ENCODE results near the gene PTPN6.
"Not testable (repeated sequence)": the region's sequence is repeated elsewhere in the genome, so short reads cannot be mapped to it uniquely, and the experiment has no call there.

PTPN6 gene

DNA sequence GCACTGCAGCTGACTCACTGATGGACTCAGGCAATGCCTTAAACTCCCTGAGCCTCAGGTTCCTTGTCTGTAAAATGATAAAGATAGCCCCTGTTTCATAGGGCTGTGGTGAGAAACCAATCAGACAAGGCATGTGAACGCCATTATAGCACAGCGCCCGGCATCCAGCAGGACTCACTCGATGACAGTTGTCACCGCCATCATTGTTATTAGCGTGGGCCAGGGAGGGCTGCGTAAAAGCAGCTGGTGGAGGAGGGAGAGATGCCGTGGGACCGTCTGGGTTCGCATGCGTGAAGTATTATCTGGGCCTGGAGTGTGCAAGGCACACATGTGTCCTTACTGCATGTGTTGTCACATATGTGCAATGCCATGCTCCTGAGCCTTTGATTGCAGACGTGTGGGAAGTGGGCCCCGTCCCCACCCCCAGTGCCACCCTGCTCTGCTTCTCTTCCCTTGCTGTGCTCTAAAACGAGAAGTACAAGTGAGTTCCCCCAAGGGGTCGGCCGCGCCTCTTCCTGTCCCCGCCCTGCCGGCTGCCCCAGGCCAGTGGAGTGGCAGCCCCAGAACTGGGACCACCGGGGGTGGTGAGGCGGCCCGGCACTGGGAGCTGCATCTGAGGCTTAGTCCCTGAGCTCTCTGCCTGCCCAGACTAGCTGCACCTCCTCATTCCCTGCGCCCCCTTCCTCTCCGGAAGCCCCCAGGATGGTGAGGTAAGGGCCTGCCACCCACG, at the start of gene PTPN6:
TSS of gene PTPN6 (plus strand) at position 546 of the 730 bp plus-strand sequence. CDS start at position 703, 157 bp downstream.
- no peak for TF ChIP-seq CTCF (IDR thresholded peaks at IDR 0.05; ENCODE audit: low read depth, low read length, missing control alignments)
- H3K4me3 ChIP-seq (ENCODE audit: low read depth, low read length): no peak within 1 kb of the TSS
- in situ Hi-C loops (cut with HindIII; ENCODE audit: low sequenced_read_pairs): no loop called here
- no peak for DNase-seq (ENCODE audit: low read depth)

- TF ChIP-seq CTCF (IDR thresholded peaks at IDR 0.05; ENCODE audit: low read depth, low read length, missing control alignments): no peak
- H3K4me3 ChIP-seq (ENCODE audit: low read depth, low read length): no peak overlapping the region
- no peak for DNase-seq (ENCODE audit: low read depth)
- in situ Hi-C loops (cut with HindIII; ENCODE audit: low sequenced_read_pairs): no loop called here
Measured at GRCh38 chr12:6902448-6902847, 48.7 kb upstream of the PTPN6 start.

DNA sequence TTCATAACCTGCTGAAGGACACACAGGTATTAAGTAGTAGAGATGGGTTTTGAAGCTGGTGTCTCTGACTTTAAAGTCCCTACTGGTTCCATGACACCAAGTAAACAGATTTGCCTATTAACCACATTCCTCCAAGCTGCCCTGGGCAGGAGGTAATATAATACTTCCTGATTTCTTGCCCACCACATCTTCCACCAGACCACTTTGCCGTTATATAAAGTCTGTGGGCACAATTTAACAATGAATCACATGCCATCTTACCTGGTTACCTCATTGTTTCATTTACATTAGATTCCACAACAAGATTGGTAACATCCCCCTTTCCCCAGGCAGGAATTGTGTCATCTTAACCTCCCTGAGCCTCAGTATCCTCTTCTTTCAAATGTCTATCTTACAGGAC, 47.4 kb upstream of the PTPN6 start:
- DNase-seq (ENCODE audit: low read depth): no peak
- H3K4me3 ChIP-seq (ENCODE audit: low read depth, low read length): no peak overlapping the region
- in situ Hi-C loops (cut with HindIII; ENCODE audit: low sequenced_read_pairs): no loop called here
- TF ChIP-seq CTCF (IDR thresholded peaks at IDR 0.05; ENCODE audit: low read depth, low read length, missing control alignments): no peak

DNA sequence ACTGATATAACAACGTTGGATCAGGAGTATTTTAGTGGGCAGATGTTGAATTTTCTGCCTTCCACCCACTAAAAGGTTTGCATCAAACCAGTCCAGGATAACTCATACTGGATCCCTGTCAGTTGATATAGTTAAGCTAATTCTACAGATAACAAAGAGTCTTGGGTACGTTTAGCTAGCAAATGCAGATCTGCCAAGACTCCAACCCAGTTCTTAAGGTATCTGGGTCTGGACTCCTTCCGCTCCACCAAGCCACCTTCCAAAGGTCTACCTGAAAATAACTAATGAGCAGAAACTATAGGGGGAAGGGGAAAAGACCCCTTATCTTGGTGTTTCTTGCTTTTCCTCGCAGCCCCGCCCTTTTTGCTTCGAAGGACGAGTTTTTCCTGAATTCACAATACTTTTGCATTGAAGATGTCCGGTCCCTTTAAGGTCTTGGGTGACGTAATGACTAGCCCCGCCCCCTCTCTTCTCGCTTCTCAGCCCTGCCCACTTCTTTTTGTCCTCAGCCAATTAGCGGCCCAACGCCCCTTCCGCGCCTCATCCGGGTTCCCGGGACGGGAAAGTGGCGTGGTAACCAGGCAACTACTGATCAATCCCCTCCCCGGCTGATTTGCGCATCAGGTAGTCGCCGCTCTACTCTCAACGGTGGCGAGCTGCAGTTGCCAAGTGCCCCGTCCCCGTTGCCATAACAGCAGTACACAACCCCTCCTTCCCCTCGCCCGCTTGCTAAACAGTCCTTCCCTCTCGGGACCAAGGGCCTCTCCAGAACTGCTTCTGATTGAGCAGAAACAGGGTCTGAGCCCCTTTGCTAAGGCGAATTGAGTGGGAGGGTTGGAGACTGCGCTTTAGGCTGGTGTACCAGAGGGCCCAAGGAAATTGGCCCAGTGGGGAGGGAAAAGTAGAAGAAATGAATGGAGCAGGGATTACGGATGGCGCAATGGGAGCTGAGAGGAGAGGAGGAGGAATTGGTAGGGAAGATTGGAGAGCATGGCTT, 46.6 kb upstream of the PTPN6 start, which contains the start of gene LRRC23:
TSS of gene LRRC23 (plus strand) at position 543 of the 997 bp plus-strand sequence. CDS start 812 bp downstream, outside the sequence.
- in situ Hi-C loops (cut with HindIII; ENCODE audit: low sequenced_read_pairs): no loop called here
- H3K4me3 ChIP-seq (ENCODE audit: low read depth, low read length): peak within 1 kb of the TSS; percentile 58
- peak; percentile 92 for DNase-seq (ENCODE audit: low read depth)
- no peak for TF ChIP-seq CTCF (IDR thresholded peaks at IDR 0.05; ENCODE audit: low read depth, low read length, missing control alignments)

- in situ Hi-C loops (cut with HindIII; ENCODE audit: low sequenced_read_pairs): no loop called here
- H3K4me3 ChIP-seq (ENCODE audit: low read depth, low read length): peak overlapping the region; percentile 58
- TF ChIP-seq CTCF (IDR thresholded peaks at IDR 0.05; ENCODE audit: low read depth, low read length, missing control alignments): no peak
- DNase-seq (ENCODE audit: low read depth): no peak
Measured at GRCh38 chr12:6905414-6906040, 45.6 kb upstream of the PTPN6 start.

DNA sequence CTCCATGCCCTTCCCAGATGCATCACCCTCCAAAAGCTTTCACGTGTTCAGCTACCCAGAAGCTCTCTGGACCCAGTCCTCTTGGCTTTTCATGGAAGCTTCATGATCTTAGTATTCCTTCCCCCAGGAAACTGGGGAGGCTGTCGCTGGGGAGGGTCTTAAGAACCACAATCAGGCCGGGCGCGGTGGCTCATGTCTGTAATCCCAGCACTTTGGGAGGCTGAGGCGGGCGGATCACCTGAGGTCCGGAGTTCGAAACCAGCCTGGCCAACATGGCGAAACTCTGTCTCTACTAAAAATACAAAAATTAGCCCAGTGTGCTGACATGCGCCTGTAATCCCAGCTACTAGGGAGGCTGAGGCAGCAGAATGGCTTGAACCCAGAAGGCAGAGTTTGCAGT, 43.0 kb upstream of the PTPN6 start:
- in situ Hi-C loops (cut with HindIII; ENCODE audit: low sequenced_read_pairs); DNase-seq (ENCODE audit: low read depth); H3K4me3 ChIP-seq (ENCODE audit: low read depth, low read length): not testable (repeated sequence)

Measured in astrocyte of the cerebellum (primary cell).